H9 (cell line): ENCODE measurements around the gene TSPAN9. TPM values are rescaled to one million over a fixed set of nuclear protein-coding genes. Genes with fewer than 3 reads are reported as not detected.

Experiments used
- DNase-seq: peaks from one replicate; pipeline ENCODE4 v3.0.0-alpha.2; 2017
- H2AFZ ChIP-seq: one replicate; pipeline ENCODE4 v1.6.1; 2013; ENCODE audit warnings: mild to moderate bottlenecking, low read length, control low read depth, moderate library complexity
- H2AK5ac ChIP-seq: 2 replicates; pipeline ENCODE4 v1.6.1; 2013; ENCODE audit warnings: low read length, control low read depth, mixed read lengths; ENCODE audit not compliant: insufficient read length
- H2BK120ac ChIP-seq: one replicate; pipeline ENCODE4 v1.6.1; 2013; ENCODE audit warnings: low read depth, mild to moderate bottlenecking, low read length, control low read depth, inconsistent platforms; ENCODE audit not compliant: poor library complexity, severe bottlenecking
- H2BK12ac ChIP-seq: 2 replicates; pipeline ENCODE4 v1.6.1; 2013; ENCODE audit warnings: low read length, control low read depth, mixed read lengths, low read depth; ENCODE audit not compliant: insufficient read length
- H2BK15ac ChIP-seq: 2 replicates; pipeline ENCODE4 v1.6.1; 2013; ENCODE audit warnings: low read depth, low read length, control low read depth
- H2BK20ac ChIP-seq: one replicate; pipeline ENCODE4 v1.6.1; 2013; ENCODE audit warnings: low read depth, mild to moderate bottlenecking, low read length, control low read depth, inconsistent platforms; ENCODE audit not compliant: poor library complexity, severe bottlenecking
- H2BK5ac ChIP-seq: 2 replicates; pipeline ENCODE4 v1.6.1; 2013; ENCODE audit warnings: low read length, control low read depth, mixed read lengths; ENCODE audit not compliant: insufficient read length
- H3K14ac ChIP-seq: 2 replicates; pipeline ENCODE4 v1.6.1; 2013; ENCODE audit warnings: low read length, control low read depth; ENCODE audit not compliant: insufficient read depth
- H3K18ac ChIP-seq: 2 replicates; pipeline ENCODE4 v1.6.1; 2013; ENCODE audit warnings: low read depth, mild to moderate bottlenecking, mixed read lengths, low read length, control low read depth; ENCODE audit not compliant: insufficient read length
- H3K23ac ChIP-seq: 2 replicates; pipeline ENCODE4 v1.6.1; 2013; ENCODE audit warnings: low read length, control low read depth, mixed read lengths, low read depth; ENCODE audit not compliant: insufficient read length
- H3K23me2 ChIP-seq: 2 replicates; pipeline ENCODE4 v1.6.1; 2013; ENCODE audit warnings: low read depth, mild to moderate bottlenecking, mixed read lengths, low read length, control low read depth; ENCODE audit not compliant: insufficient read length, poor library complexity, severe bottlenecking
- H3K27ac ChIP-seq: 2 replicates; pipeline ENCODE4 v1.5.1; 2013; ENCODE audit warnings: low read length, control low read depth, mixed read lengths, low read depth; ENCODE audit not compliant: insufficient read length
- H3K27me3 ChIP-seq: 2 replicates; pipeline ENCODE4 v1.6.1; 2013; ENCODE audit warnings: low read length, control low read depth, inconsistent platforms; ENCODE audit not compliant: insufficient read depth
- H3K4ac ChIP-seq: 2 replicates; pipeline ENCODE4 v1.6.1; 2013; ENCODE audit warnings: low read depth, mild to moderate bottlenecking, control low read depth, inconsistent platforms, low read length, moderate library complexity
- H3K4me1 ChIP-seq: 2 replicates; pipeline ENCODE4 v1.6.1; 2013; ENCODE audit warnings: low read length, control low read depth, inconsistent platforms; ENCODE audit not compliant: insufficient read depth
- H3K4me2 ChIP-seq: 2 replicates; pipeline ENCODE4 v1.6.1; 2013; ENCODE audit warnings: low read length, control low read depth, mixed read lengths; ENCODE audit not compliant: insufficient read length, insufficient read depth
- H3K56ac ChIP-seq: 2 replicates; pipeline ENCODE4 v1.6.1; 2013; ENCODE audit warnings: low read depth, mild to moderate bottlenecking, mixed read lengths, low read length, control low read depth; ENCODE audit not compliant: insufficient read length
- H3K79me1 ChIP-seq: 2 replicates; pipeline ENCODE4 v1.6.1; 2013; ENCODE audit warnings: low read depth, mild to moderate bottlenecking, moderate library complexity, low read length, control low read depth, inconsistent platforms; ENCODE audit not compliant: insufficient read depth, poor library complexity, severe bottlenecking
- H3K79me2 ChIP-seq: 2 replicates; pipeline ENCODE4 v1.6.1; 2013; ENCODE audit warnings: low read length, control low read depth, inconsistent platforms; ENCODE audit not compliant: insufficient read depth
- H3K9ac ChIP-seq: 2 replicates; pipeline ENCODE4 v1.6.1; 2013; ENCODE audit warnings: low read length, control low read depth, mixed read lengths; ENCODE audit not compliant: insufficient read length; ENCODE audit errors: extremely low read depth
- H3K9me3 ChIP-seq: one replicate; pipeline ENCODE4 v1.6.1; 2013; ENCODE audit warnings: low read depth, low read length, inconsistent platforms; ENCODE audit not compliant: control insufficient read depth
- H3T11ph ChIP-seq: one replicate; pipeline ENCODE4 v1.6.1; 2013; ENCODE audit warnings: mild to moderate bottlenecking, low read length, control low read depth, inconsistent platforms
- H4K20me1 ChIP-seq: one replicate; pipeline ENCODE4 v1.6.1; 2013; ENCODE audit not compliant: control insufficient read depth, insufficient read length, insufficient read depth
- H4K5ac ChIP-seq: 2 replicates; pipeline ENCODE4 v1.6.1; 2013; ENCODE audit warnings: low read depth, mild to moderate bottlenecking, mixed read lengths, low read length, control low read depth; ENCODE audit not compliant: insufficient read length
- H4K8ac ChIP-seq: replicated peaks from 2 replicates; pipeline ENCODE4 v1.6.1; 2013; ENCODE audit warnings: low read length, control low read depth, mixed read lengths, low read depth; ENCODE audit not compliant: insufficient read length
- H4K91ac ChIP-seq: 2 replicates; pipeline ENCODE4 v1.6.1; 2013; ENCODE audit warnings: low read depth, mild to moderate bottlenecking, moderate library complexity, mixed read lengths, low read length, control low read depth; ENCODE audit not compliant: insufficient read length
- H3K27ac Mint-ChIP-seq, 3 experiments: 2 replicates in 2 of 3; 3 replicates in 1 of 3; pipeline ENCODE4 v1.8.0; 2020 to 2021; ENCODE audit warnings: mixed read lengths in 3 of 3, mild to moderate bottlenecking in 1 of 3, moderate library complexity in 1 of 3
- H3K27me3 Mint-ChIP-seq: 2 replicates; pipeline ENCODE4 v1.8.0; 2021; ENCODE audit warnings: low read depth, mild to moderate bottlenecking, moderate library complexity, mixed read lengths
- H3K36me3 Mint-ChIP-seq, 3 experiments: 2 replicates in 2 of 3; 3 replicates in 1 of 3; pipeline ENCODE4 v1.8.0; 2020 to 2021; ENCODE audit warnings: low read depth in 3 of 3, mixed read lengths in 3 of 3; ENCODE audit not compliant: insufficient read depth in 1 of 3
- H3K4me1 Mint-ChIP-seq, 2 experiments: 2 replicates each; pipeline ENCODE4 v1.8.0; 2020; ENCODE audit warnings: mixed read lengths in 2 of 2
- H3K4me3 Mint-ChIP-seq, 2 experiments: 2 replicates in 1 of 2; 3 replicates in 1 of 2; pipeline ENCODE4 v1.8.0; 2020 to 2021; ENCODE audit warnings: mild to moderate bottlenecking in 2 of 2, mixed read lengths in 2 of 2, moderate library complexity in 1 of 2
- H3K9me3 Mint-ChIP-seq, 2 experiments: 2 replicates in 1 of 2; 3 replicates in 1 of 2; pipeline ENCODE4 v1.8.0; 2020; ENCODE audit warnings: mild to moderate bottlenecking in 2 of 2, mixed read lengths in 2 of 2, moderate library complexity in 1 of 2
- CTCF ChIP-seq: fragments of 200-600 bp; sonication (generic); conservative IDR thresholded peaks from 3 replicates; pipeline ENCODE4 v1.8.0; 2021; ENCODE audit warnings: antibody characterized with exemption, mild to moderate bottlenecking
- WGBS: extraction: QIAGEN DNeasy Blood & Tissue Kit; methylation state at CpG from one replicate; pipeline ENCODE4 v1.1.7; 2013; ENCODE audit warnings: missing lambda C conversion rate, low lambda C conversion rate, mixed read lengths; ENCODE audit not compliant: insufficient read length; ENCODE audit errors: extremely low coverage; 5-methylcytosine and 5-hydroxymethylcytosine counted together
- total RNA-seq: library from RNA; stranded (reverse); gene quantifications from 2 replicates; pipeline ENCODE4 v1.2.1, GENCODE V29; 2021

The TSPAN9 gene
- total RNA-seq, 1 experiment from 2014 or later = 19.0 TPM

GRCh38 chr12:3167636-3168035, 90.5 kb downstream of the TSPAN9 start:
- H3T11ph ChIP-seq = no peak overlapping the region
- H2BK5ac ChIP-seq = no peak overlapping the region
- H2BK20ac ChIP-seq = no peak overlapping the region
- no peaks in the 10 kb centered on the region for H3K23me2 ChIP-seq
- TF ChIP-seq CTCF = no peak
- H3K9me3 ChIP-seq = no peaks in the 10 kb centered on the region
- H2BK12ac ChIP-seq = no peak overlapping the region
- H3K9ac ChIP-seq = no peak overlapping the region
- H4K91ac ChIP-seq = no peak overlapping the region
- H4K8ac ChIP-seq = no peak overlapping the region
- no peak overlapping the region for H4K5ac ChIP-seq
- peaks cover 48 to 57% of the 10 kb centered on the region in 2 experiments for H3K4me1 Mint-ChIP-seq
- no peak overlapping the region for H3K14ac ChIP-seq
- H3K79me2 ChIP-seq = no peaks in the 10 kb centered on the region
- H3K9me3 Mint-ChIP-seq = no peaks in the 10 kb centered on the region; a peak in 1 of 5 replicates
- H3K27ac ChIP-seq = no peak overlapping the region
- no peak overlapping the region for H2BK120ac ChIP-seq
- no peak overlapping the region for H3K23ac ChIP-seq
- no peak overlapping the region for H2AK5ac ChIP-seq
- no peak overlapping the region; a peak in 2 of 7 replicates for H3K27ac Mint-ChIP-seq
- H3K4me3 Mint-ChIP-seq = no peak overlapping the region
- H2BK15ac ChIP-seq = no peak overlapping the region
- no peak for DNase-seq
- WGBS = no CpG with 5 or more reads among the region's 3 CpGs
- no peaks in the 10 kb centered on the region for H3K27me3 ChIP-seq
- H3K79me1 ChIP-seq = no peaks in the 10 kb centered on the region
- no peak overlapping the region for H3K4ac ChIP-seq
- H3K4me2 ChIP-seq = no peak overlapping the region
- no peak overlapping the region for H3K18ac ChIP-seq
- H4K20me1 ChIP-seq = no peaks in the 10 kb centered on the region
- peaks cover 13% of the 10 kb centered on the region for H3K4me1 ChIP-seq
- H3K27me3 Mint-ChIP-seq = peaks cover 2% of the 10 kb centered on the region; the same call in 1 of the 2 replicates
- H2AFZ ChIP-seq = no peak overlapping the region
- H3K56ac ChIP-seq = no peak overlapping the region
- no peaks in the 10 kb centered on the region for H3K36me3 Mint-ChIP-seq
